Measurements from ENCODE around the gene PSMD5. TPM values are rescaled to one million over a fixed set of nuclear protein-coding genes. Genes with fewer than 3 reads are reported as not detected.

The PSMD5 gene
- 17.4 and 26.5 TPM in 2 replicates for total RNA-seq (2014; rRNA removed; shearing (Covaris generic))

- peak; percentile 98 for DNase-seq (ENCODE audit: low spot score)
Measured at GRCh38 chr9:120842685-120843485, at the start of gene PSMD5. TSS of gene PSMD5 (minus strand) at chr9:120842922. CDS start at chr9:120842909, 13 bp downstream.

GRCh38 chr9:120891884-120892747 lies 49.4 kb upstream of the PSMD5 start:
- no peak for DNase-seq (ENCODE audit: low spot score)

GRCh38 chr9:120891245-120891883 lies 48.6 kb upstream of the PSMD5 start:
- no peak for DNase-seq (ENCODE audit: low spot score)

GRCh38 chr9:120890320-120891244 lies 47.9 kb upstream of the PSMD5 start:
- DNase-seq (ENCODE audit: low spot score): no peak

- DNase-seq (ENCODE audit: low spot score): no peak
Measured at GRCh38 chr9:120889606-120890271, 47.0 kb upstream of the PSMD5 start.

GRCh38 chr9:120888626-120889025 lies 45.9 kb upstream of the PSMD5 start:
- DNase-seq (ENCODE audit: low spot score): no peak

GRCh38 chr9:120886490-120886967 lies 43.8 kb upstream of the PSMD5 start:
- DNase-seq (ENCODE audit: low spot score): peak; percentile 25

- no peak for DNase-seq (ENCODE audit: low spot score)
Measured at GRCh38 chr9:120885958-120886357, 43.2 kb upstream of the PSMD5 start.

- no peak for DNase-seq (ENCODE audit: low spot score)
Measured at GRCh38 chr9:120885457-120885856, 42.7 kb upstream of the PSMD5 start.

- DNase-seq (ENCODE audit: low spot score): no peak
Measured at GRCh38 chr9:120883608-120883996, 40.9 kb upstream of the PSMD5 start.

GRCh38 chr9:120882935-120883607 lies 40.3 kb upstream of the PSMD5 start:
- DNase-seq (ENCODE audit: low spot score): peak; percentile 59

GRCh38 chr9:120879446-120879845 lies 36.7 kb upstream of the PSMD5 start:
- no peak for DNase-seq (ENCODE audit: low spot score)

GRCh38 chr9:120878188-120879130 lies 35.7 kb upstream of the PSMD5 start:
- DNase-seq (ENCODE audit: low spot score): no peak

GRCh38 chr9:120877276-120878034 lies 34.7 kb upstream of the PSMD5 start:
- peak; percentile 54 for DNase-seq (ENCODE audit: low spot score)

GRCh38 chr9:120876842-120877240 lies 34.1 kb upstream of the PSMD5 start, which contains the start of gene PHF19:
TSS of gene PHF19 (minus strand) at chr9:120877188. CDS start at chr9:120874741, 2,447 bp downstream.
- peak; percentile 45 for DNase-seq (ENCODE audit: low spot score)

- DNase-seq (ENCODE audit: low spot score): peak; percentile 89
Measured at GRCh38 chr9:120875954-120876841, 33.5 kb upstream of the PSMD5 start.

- DNase-seq (ENCODE audit: low spot score): peak; percentile 29
Measured at GRCh38 chr9:120875643-120875953, 32.9 kb upstream of the PSMD5 start.
